GM12878 (cell line): ENCODE measurements around the gene ARHGAP26. TPM values are rescaled to one million over a fixed set of nuclear protein-coding genes. Genes with fewer than 3 reads are reported as not detected.

Experiments
- ATAC-seq: fragments of 200-7000 bp; cut with Tn5 transposase; 3 replicates; pipeline ENCODE4 v1.9.1; 2020; ENCODE audit warnings: mild to moderate bottlenecking, moderate library complexity
- BruUV-seq: library from RNA; stranded (reverse); fragments of 400-500 nt; replicated peaks from 2 replicates; lab custom pipeline; 2021; lab: Mats Ljungman, UMichigan
- CTCF ChIA-PET: fragments of 300-600 bp; sonication (Branson Sonifier 250); formaldehyde crosslinking; extraction: SDS; loops from one replicate; lab custom pipeline; 2021; ENCODE audit warnings: inconsistent platforms; lab: Yijun Ruan, JAX
- POLR2A ChIA-PET: fragments of 350-600 bp; formaldehyde crosslinking; extraction: SDS; loops from one replicate; lab custom pipeline; 2021; ENCODE audit warnings: inconsistent platforms; lab: Charles Lee
- RAD21 ChIA-PET: fragments of 300-600 bp; sonication (Branson Sonifier 250); formaldehyde crosslinking; loops from one replicate; lab custom pipeline; 2023; ENCODE audit warnings: antibody characterized with exemption; ENCODE audit not compliant: unreplicated experiment; lab: Charles Lee
- SMC1A ChIA-PET: fragments of 300-600 bp; sonication (Branson Sonifier 250); formaldehyde crosslinking; loops from one replicate; lab custom pipeline; 2023; ENCODE audit not compliant: unreplicated experiment, uncharacterized antibody; lab: Charles Lee
- DNase-seq: peaks from one replicate; pipeline ENCODE4 v3.0.0-alpha.2; 2011; ENCODE audit warnings: low read depth, low spot score
- FAIRE-seq: peaks from 3 replicates; lab custom pipeline; 2011; peaks lifted over from hg19 to GRCh38; lab: Jason Lieb, UNC
- H2AFZ ChIP-seq: 2 replicates; pipeline ENCODE4 v1.6.0; 2011; ENCODE audit warnings: low read depth, low read length, control low read depth; ENCODE audit not compliant: control insufficient read depth
- H3K27ac ChIP-seq: 2 replicates; pipeline ENCODE4 v1.5.1; 2011; ENCODE audit warnings: control low read depth; ENCODE audit not compliant: control insufficient read depth, insufficient read depth
- H3K27me3 ChIP-seq, 2 experiments: replicated peaks in 1 of 2; 2 replicates each; pipeline versions ENCODE4 v1.6.0 to v1.6.1; 2011; ENCODE audit warnings: low read length in 1 of 2; ENCODE audit not compliant: control insufficient read depth in 2 of 2, insufficient read depth in 2 of 2
- H3K36me3 ChIP-seq, 2 experiments: 2 replicates each; pipeline ENCODE4 v1.5.1; 2011; ENCODE audit warnings: low read length in 1 of 2; ENCODE audit not compliant: control insufficient read depth in 2 of 2, insufficient read depth in 2 of 2
- H3K4me1 ChIP-seq: 2 replicates; pipeline ENCODE4 v1.6.1; 2011; ENCODE audit warnings: mild to moderate bottlenecking, low read length, moderate library complexity, mixed read lengths; ENCODE audit not compliant: control insufficient read depth, insufficient read depth
- H3K4me2 ChIP-seq: 2 replicates; pipeline ENCODE4 v1.6.0; 2011; ENCODE audit warnings: control low read depth; ENCODE audit not compliant: control insufficient read depth, insufficient read depth
- H3K4me3 ChIP-seq: fragments of 200-600 bp; sonication (generic); 2 replicates; pipeline ENCODE4 v1.5.1; 2016
- H3K79me2 ChIP-seq: 2 replicates; pipeline ENCODE4 v1.6.0; 2011; ENCODE audit warnings: low read length; ENCODE audit not compliant: control insufficient read depth, insufficient read depth
- H3K9ac ChIP-seq: 2 replicates; pipeline ENCODE4 v1.8.0; 2011; ENCODE audit warnings: low read length, control low read depth, mixed read lengths; ENCODE audit not compliant: control insufficient read depth, insufficient read depth
- H3K9me3 ChIP-seq: replicated peaks from 3 replicates; pipeline ENCODE4 v1.5.1; 2011; ENCODE audit warnings: mild to moderate bottlenecking, low read length; ENCODE audit not compliant: control insufficient read depth, insufficient read depth
- H4K20me1 ChIP-seq: 2 replicates; pipeline ENCODE4 v1.6.0; 2011; ENCODE audit not compliant: control insufficient read depth, insufficient read depth
- CBFB ChIP-seq: IDR thresholded peaks from 2 replicates; pipeline ENCODE4 v1.6.1; 2016; ENCODE audit warnings: antibody characterized with exemption, low read depth
- CBX3 ChIP-seq: fragments of 200-600 bp; sonication (generic); IDR thresholded peaks from 2 replicates; pipeline ENCODE4 v1.6.1; 2016; ENCODE audit warnings: low read depth, borderline replicate concordance
- CHD2 ChIP-seq: IDR thresholded peaks from 2 replicates; pipeline ENCODE4 v1.6.1; 2011; ENCODE audit warnings: low read depth, low read length, improper control_type of control experiment, borderline replicate concordance
- CHD4 ChIP-seq: fragments of 200-600 bp; sonication (generic); IDR thresholded peaks from 2 replicates; pipeline ENCODE4 v1.6.1; 2016; ENCODE audit warnings: mild to moderate bottlenecking
- EGR1 ChIP-seq, 2 experiments: IDR thresholded peaks; 1 replicate in 1 of 2; 2 replicates in 1 of 2; pipeline ENCODE4 v1.6.1; 2011 to 2012; ENCODE audit warnings: low read depth in 2 of 2, low read length in 2 of 2, borderline replicate concordance in 1 of 2, mild to moderate bottlenecking in 1 of 2, moderate library complexity in 1 of 2
- IKZF2 ChIP-seq, 2 experiments: fragments of 450-650 bp; IDR thresholded peaks; 2 replicates each; pipeline ENCODE4 v1.6.1; 2017; ENCODE audit warnings: mild to moderate bottlenecking in 2 of 2, moderate library complexity in 2 of 2
- MEF2A ChIP-seq: IDR thresholded peaks from 2 replicates; pipeline ENCODE4 v1.6.1; 2011; ENCODE audit warnings: low read depth, mild to moderate bottlenecking, low read length, moderate library complexity; ENCODE audit not compliant: insufficient read depth
- MYB ChIP-seq: fragments of 150-350 bp; IDR thresholded peaks from 2 replicates; pipeline ENCODE4 v1.6.1; 2014; ENCODE audit warnings: mild to moderate bottlenecking, low read depth, low read length, borderline replicate concordance
- NFIC ChIP-seq: IDR thresholded peaks from 2 replicates; pipeline ENCODE4 v1.6.1; 2012; ENCODE audit warnings: low read depth, mild to moderate bottlenecking, inconsistent platforms, low read length, moderate library complexity
- NFYB ChIP-seq: IDR thresholded peaks from 2 replicates; pipeline ENCODE4 v1.6.1; 2011; ENCODE audit warnings: low read depth, mild to moderate bottlenecking, low read length, improper control_type of control experiment, moderate library complexity; ENCODE audit not compliant: insufficient read depth
- SP1 ChIP-seq: IDR thresholded peaks from one replicate; pipeline ENCODE4 v1.6.1; 2011; ENCODE audit warnings: low read depth, low read length
- SPI1 ChIP-seq: IDR thresholded peaks from 2 replicates; pipeline ENCODE4 v1.6.1; 2011; ENCODE audit warnings: low read depth, mild to moderate bottlenecking, low read length, moderate library complexity, borderline replicate concordance; ENCODE audit not compliant: insufficient read depth
- ZNF24 ChIP-seq: fragments of 450-650 bp; IDR thresholded peaks from 2 replicates; pipeline ENCODE4 v1.6.1; 2017; ENCODE audit warnings: antibody characterized with exemption, mild to moderate bottlenecking
- ZNF592 ChIP-seq: fragments of 450-650 bp; IDR thresholded peaks from 2 replicates; pipeline ENCODE4 v1.6.1; 2017; ENCODE audit warnings: mild to moderate bottlenecking, moderate library complexity
- WGBS: methylation state at CpG from one replicate; pipeline ENCODE4 v1.1.6; 2016; ENCODE audit warnings: low lambda C conversion rate; ENCODE audit not compliant: insufficient replicate concordance, insufficient coverage; ENCODE audit errors: missing lambda C conversion rate; 5-methylcytosine and 5-hydroxymethylcytosine counted together
- in situ Hi-C: fragments of 300-500 bp; cut with MboI; formaldehyde crosslinking; loops from 9 replicates; pipeline ENCODE4 v1.14.3; 2018; ENCODE audit warnings: mixed read lengths
- intact Hi-C: fragments of 100-400 bp; cut with micrococcal nuclease; formaldehyde crosslinking; loops from one replicate; pipeline ENCODE4 v1.14.2; 2022; ENCODE audit not compliant: unreplicated experiment
- polyA plus RNA-seq, 11 experiments: library from polyadenylated mRNA; depleted of rRNA in 4 of 11; unstranded in 6 of 11; stranded (reverse) in 5 of 11; fragments of >200 nt; fragmentation: Nextera tagmentation in 4 of 11; fragmentation: Illumina TruSeq in 1 of 11; extraction: Ambion mirVana in 4 of 11; extraction: Trizol in 1 of 11; gene quantifications; 1 replicate in 1 of 11; 2 replicates in 10 of 11; pipeline versions ENCODE4 v1.2.1 to v1.2.3, GENCODE V29; 2011 to 2016; ENCODE audit warnings: inconsistent platforms in 2 of 11, missing spikeins in 2 of 11, low read depth in 1 of 11
- total RNA-seq, 4 experiments: library from RNA; depleted of rRNA in 3 of 4; stranded (reverse); fragments of >200 nt in 3 of 4; fragmentation: Illumina TruSeq in 1 of 4; extraction: Trizol in 1 of 4; gene quantifications; 2 replicates each; pipeline versions ENCODE4 v1.2.1 to v1.2.3, GENCODE V29; 2013 to 2021
- TF ChIP-seq, protein P1 (sequence below): fragments of 450-650 bp; IDR thresholded peaks from 2 replicates; pipeline ENCODE4 v1.6.1; 2017; ENCODE audit warnings: mild to moderate bottlenecking, moderate library complexity

ARHGAP26 gene
- total and polyA plus RNA-seq, 10 of the 15 experiments (the other 5 are each of a cell fraction or from before 2014, with no cell fraction given) = 9.4 to 41.5 (median 19.3) TPM

- Histone ChIP-seq H3K36me3 (no peaks in the 10 kb centered on the region; a peak in 1 of 4 replicates), H4K20me1 (no peaks in the 10 kb centered on the region), H2AFZ (no peak overlapping the region), H3K9me3 (peaks cover 13% of the 10 kb centered on the region), H3K79me2 (no peaks in the 10 kb centered on the region), H3K4me2 (no peak overlapping the region), H3K9ac (no peak overlapping the region), H3K27me3 (no peaks in the 10 kb centered on the region), H3K4me1 (peaks cover 2% of the 10 kb centered on the region), H3K4me3 (no peak overlapping the region), H3K27ac (no peak overlapping the region)
- intact Hi-C loops (no loop called here), in situ Hi-C loops (no loop called here)
- ChIA-PET POLR2A (no interaction called here), RAD21 (no interaction called here), SMC1A (interaction anchor here (0.6 to 3.4 kb wide), 4 partner anchors 8 to 192 kb away, joined by 3 to 25 read pairs (median 4); no protein-coding TSS in a partner anchor), CTCF (interaction anchor here (0.7 kb wide), 2 partner anchors 33 to 53 kb away, joined by 3 to 5 read pairs; no protein-coding TSS in a partner anchor)
- FAIRE-seq (no peak), DNase-seq (no peak), ATAC-seq (no peak)
- BruUV-seq = no TSS peak
- no peak for TF ChIP-seq SPI1
- no peak for TF ChIP-seq IKZF2 (IDR thresholded peaks at IDR 0.05)
- no peak for TF ChIP-seq ZNF24
- no peak for TF ChIP-seq MEF2A
- no peak for TF ChIP-seq CHD2
- no peak for TF ChIP-seq NFYB
- no peak for TF ChIP-seq NFIC
- TF ChIP-seq, protein P1, sequence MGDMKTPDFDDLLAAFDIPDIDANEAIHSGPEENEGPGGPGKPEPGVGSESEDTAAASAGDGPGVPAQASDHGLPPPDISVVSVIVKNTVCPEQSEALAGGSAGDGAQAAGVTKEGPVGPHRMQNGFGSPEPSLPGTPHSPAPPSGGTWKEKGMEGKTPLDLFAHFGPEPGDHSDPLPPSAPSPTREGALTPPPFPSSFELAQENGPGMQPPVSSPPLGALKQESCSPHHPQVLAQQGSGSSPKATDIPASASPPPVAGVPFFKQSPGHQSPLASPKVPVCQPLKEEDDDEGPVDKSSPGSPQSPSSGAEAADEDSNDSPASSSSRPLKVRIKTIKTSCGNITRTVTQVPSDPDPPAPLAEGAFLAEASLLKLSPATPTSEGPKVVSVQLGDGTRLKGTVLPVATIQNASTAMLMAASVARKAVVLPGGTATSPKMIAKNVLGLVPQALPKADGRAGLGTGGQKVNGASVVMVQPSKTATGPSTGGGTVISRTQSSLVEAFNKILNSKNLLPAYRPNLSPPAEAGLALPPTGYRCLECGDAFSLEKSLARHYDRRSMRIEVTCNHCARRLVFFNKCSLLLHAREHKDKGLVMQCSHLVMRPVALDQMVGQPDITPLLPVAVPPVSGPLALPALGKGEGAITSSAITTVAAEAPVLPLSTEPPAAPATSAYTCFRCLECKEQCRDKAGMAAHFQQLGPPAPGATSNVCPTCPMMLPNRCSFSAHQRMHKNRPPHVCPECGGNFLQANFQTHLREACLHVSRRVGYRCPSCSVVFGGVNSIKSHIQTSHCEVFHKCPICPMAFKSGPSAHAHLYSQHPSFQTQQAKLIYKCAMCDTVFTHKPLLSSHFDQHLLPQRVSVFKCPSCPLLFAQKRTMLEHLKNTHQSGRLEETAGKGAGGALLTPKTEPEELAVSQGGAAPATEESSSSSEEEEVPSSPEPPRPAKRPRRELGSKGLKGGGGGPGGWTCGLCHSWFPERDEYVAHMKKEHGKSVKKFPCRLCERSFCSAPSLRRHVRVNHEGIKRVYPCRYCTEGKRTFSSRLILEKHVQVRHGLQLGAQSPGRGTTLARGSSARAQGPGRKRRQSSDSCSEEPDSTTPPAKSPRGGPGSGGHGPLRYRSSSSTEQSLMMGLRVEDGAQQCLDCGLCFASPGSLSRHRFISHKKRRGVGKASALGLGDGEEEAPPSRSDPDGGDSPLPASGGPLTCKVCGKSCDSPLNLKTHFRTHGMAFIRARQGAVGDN = no peak
- TF ChIP-seq CHD4 = no peak
- no peak for TF ChIP-seq SP1
- TF ChIP-seq ZNF592 = no peak
- TF ChIP-seq MYB = no peak
- no peak for TF ChIP-seq CBX3
- TF ChIP-seq EGR1 (IDR thresholded peaks at IDR 0.05; ENCODE audit: borderline replicate concordance in 1 of 2, low read depth in 2 of 2, low read length in 2 of 2) = no peak
- no peak for TF ChIP-seq CBFB
- 44% methylated on average over 1 of the region's 1 CpG for WGBS
These were observed 424.0 kb downstream of the ARHGAP26 start for GRCh38 chr5:143194206-143194605.
